Stimulated activated CD8-positive, alpha-beta memory T cell treated with anti-CD3 and anti-CD28 coated beads, Interleukin-7, amount 100 ng/mL, for 24 hours (primary cell): ENCODE data around the gene TBK1.
"Not testable (repeated sequence)": the region's sequence is repeated elsewhere in the genome, so short reads cannot be mapped to it uniquely, and the experiment has no call there.

Experiments used
- DNase-seq: peaks from one replicate; pipeline ENCODE4 v3.0.0-alpha.2; 2020; ENCODE audit warnings: low read depth

Gene TBK1

DNA sequence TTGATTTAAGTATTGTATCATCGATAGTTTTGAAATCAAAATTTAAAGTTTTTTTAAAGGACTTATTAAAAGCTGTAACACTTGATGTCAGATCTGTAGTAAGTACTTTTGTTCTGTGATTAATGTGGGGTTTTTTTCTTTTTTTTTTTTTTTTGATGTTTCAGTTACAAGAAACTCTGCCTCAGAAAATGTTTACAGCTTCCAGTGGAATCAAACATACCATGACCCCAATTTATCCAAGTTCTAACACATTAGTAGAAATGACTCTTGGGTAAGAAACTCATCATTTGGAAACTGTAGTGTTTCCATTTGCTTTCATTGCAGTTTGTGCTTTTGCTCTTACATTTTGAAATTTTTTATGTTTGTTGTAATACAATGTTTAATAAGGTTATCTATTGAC lies 45.6 kb downstream of the TBK1 start:
- DNase-seq: no peak

DNA sequence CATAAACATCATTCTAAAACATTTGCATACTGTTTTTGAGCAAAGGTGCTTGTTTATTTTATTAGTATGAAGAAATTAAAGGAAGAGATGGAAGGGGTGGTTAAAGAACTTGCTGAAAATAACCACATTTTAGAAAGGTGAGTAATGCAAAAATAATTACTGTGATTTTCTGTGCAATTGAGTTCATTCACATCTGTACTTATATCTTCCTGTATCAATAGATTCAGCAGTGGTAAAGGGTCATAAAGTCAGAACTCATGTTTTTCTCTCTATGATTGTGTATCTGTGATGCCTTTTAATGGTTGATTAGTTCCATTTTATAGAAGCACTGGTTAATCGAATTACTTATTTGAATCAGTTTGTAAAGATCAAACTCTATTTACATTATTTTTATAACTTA lies 46.0 kb downstream of the TBK1 start:
- DNase-seq: no peak

DNA sequence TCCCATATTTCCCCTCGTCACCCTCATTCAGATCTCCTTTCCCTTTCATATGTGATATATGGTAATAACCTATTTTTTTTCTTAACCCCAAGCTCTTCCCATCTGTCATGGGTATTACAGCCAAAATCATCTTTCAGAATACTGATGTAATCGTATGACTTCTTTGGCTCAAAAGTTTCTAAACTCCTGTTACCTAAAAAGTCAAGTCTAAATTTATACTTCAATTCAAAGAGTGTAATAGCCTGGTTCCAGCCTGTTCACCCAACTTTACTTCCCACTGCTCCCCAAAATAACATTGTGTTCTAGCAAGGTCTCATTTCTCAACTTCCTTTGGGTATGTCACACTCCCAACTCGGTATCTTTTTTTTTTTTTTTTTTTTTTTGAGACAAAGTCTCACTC lies 48.5 kb downstream of the TBK1 start:
- no peak for DNase-seq

DNA sequence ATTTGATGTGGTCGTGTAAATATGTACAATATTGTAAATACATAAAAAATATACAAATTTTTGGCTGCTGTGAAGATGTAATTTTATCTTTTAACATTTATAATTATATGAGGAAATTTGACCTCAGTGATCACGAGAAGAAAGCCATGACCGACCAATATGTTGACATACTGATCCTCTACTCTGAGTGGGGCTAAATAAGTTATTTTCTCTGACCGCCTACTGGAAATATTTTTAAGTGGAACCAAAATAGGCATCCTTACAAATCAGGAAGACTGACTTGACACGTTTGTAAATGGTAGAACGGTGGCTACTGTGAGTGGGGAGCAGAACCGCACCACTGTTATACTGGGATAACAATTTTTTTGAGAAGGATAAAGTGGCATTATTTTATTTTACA lies 49.6 kb downstream of the TBK1 start:
- no peak for DNase-seq

DNA sequence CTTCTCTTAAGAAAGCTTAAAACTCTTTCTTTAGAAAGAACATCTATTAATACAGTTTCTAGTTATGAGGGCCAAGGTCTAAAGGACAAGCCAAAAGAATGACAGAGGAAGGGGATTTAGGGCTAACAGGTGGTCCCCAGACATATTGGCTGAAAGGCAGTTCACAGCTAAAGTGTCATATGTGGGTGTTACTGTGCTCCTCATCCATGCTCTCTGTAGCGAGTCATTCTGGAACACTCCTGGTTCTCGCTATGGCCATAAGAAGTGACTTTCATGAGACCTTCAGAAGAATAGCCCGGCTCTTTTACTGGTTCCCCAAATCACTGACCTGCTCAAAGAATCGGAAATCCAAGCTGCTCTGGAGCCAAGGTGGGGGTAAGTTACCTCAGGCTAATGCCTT lies 55.0 kb downstream of the TBK1 start:
- no peak for DNase-seq

DNA sequence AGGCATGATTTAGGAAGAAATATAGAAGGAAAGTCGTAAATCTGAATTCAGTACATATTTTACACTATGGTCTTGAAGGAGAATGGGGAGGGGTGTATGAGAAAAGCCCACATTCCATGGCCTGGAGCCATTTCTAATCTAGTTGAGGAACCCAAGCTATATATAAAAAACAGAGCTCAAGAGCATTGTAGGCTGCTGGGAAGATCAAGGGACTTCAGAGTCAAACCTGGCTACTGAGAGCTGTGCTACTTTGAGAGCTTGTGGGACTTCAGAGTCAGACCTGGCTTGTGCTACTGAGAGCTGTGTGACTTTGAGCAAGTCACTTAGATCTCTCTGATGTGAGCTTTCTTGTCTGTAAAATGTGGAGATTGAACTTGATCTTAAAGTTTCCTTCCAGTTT lies 58.7 kb downstream of the TBK1 start:
- DNase-seq: no peak

DNA sequence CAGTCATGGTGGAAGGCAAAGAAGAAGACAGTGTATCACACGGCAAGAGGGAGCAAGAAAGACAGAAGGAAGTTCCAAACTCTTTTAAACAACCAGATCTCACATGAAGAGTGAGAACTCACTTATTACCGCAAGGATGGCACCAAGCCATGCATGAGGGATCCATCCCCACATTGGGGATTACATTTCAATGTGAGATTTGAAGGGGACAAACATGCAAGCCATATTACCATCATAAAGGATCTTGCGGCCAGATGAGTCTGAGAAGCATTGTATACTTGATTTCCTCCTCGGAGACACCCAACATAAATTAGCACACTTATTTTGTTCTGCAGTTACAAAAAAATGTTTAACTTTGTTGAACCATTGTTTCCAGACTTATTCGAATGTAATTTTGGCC lies 66.5 kb downstream of the TBK1 start:
- no peak for DNase-seq

DNA sequence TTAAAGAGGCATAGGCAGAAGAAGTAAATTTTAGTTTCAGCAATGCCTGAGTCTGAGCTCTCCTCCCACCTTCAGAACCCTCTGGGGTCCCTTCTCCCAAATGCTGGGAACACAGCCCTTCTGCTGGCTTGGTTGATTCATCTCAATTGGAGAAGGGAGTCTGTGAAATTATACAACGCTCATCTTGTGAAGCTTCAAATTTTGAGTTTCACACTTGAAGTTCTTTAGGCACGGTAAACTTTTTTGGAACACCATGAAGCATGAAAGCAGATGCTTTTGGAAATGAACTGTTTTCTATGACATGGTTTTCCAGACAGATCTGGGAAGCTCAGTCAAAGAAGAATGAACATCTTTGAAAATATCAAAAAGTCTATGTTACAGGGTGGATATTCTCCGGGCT lies 69.9 kb downstream of the TBK1 start:
- no peak for DNase-seq

DNA sequence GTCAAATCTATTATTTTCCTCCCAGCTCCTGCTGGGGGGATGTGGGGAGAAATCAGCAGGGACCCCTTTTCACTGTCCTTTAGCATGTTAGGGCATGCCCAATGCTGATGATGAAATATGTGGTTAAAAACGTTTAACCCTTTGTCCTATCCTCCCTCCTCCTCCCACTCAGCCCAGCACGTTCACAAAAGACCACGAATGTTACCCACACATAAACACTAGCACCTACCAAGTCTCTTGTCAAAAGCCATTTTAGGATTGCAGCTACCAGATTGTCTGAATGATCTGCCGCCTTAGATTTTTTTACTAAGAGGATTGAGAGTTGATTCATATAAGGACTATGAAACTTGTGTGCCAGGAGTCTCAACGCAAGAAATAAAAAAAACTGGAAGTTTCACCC lies 70.4 kb downstream of the TBK1 start:
- DNase-seq: no peak

DNA sequence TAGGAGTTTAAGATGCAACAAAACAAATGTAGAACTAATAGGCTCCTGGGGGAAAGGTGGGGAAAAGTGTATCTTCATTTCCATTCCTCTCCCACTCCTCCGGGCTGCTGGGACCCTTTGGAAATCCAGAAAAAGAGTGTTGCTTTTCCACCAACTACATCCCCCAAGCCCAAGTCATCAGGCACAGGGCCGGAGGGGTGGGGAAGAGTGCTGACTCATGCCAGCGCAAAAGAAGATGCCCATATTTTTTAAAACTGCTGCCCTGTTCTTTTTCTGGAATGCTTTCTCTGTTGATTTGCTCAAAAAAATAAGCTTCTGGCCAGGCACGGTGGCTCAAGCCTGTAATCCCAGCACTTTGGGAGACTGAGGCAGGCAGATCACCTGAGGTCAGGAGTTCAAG lies 70.9 kb downstream of the TBK1 start:
- no peak for DNase-seq

DNA sequence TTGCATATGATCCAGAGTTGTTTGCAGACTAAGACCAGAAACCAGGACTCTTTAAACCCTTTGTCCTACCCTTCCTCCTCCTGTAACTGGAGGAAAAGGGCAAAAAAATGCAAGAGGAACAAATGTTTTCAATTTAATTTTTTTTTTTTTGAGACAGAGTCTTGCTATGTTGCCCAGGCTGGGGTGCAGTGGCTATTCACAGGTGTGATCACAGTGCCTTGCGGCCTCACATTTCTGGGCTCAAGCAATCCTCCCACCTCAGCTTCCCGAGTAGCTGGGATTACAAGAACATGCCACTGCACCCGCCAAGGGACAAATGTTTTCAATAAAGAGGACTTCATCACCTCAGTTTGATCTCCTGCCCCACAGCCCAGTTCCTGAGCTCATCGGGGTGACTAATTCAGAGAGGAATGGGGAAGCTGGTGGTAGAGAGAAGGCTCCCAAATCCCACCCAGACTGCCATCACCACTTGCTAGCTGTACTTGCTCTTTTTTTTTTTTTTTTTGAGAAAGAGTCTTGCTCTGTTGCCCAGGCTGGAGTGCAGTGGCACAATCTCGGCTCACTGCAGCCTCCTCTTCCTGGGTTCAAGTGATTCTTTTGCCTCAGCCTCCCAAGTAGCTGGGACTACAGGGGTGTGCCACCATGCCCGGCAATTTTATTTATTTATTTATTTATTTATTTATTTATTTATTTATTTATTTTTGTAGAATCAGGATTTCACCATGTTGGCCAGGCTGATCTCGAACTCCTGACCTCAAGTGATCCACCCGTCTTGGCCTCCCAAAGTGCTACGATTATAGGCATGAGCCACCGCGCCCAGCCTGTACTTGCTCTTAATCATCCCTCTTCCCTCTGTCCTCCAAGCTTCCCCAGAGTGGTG lies 71.9 kb downstream of the TBK1 start:
- not testable (repeated sequence) for DNase-seq

DNA sequence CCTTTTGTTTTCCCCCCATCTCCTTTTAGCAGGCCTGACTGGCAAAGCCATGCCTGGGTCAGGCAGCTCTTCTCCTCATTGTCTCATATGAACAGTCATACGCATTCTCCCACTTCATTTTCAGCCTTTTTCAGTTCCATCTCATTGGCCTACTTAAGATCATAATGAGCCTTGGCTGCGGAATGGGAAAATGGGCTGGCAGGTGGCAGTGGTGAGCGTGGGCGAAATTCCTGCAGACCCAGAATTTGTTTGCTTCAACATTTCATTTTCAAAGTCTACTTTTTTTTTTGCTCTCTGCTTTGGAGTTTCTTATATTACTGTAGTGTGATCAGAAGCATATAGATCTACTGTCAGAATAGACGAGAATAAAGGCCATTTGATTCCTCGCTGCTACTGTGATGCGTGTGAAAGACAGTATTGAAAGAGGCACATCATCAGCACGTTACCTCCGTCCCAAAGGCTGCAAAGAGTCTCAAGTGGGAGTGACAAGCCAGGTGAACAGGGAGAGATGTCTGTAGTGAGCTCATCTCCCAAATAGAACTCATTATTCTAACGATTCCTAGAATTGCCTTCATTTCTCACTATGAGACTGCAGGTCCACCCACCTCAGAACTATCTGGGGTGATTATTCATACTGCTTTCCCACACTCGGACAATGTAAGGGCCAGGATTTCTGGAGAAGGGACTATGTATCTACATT lies 73.7 kb downstream of the TBK1 start:
- no peak for DNase-seq

DNA sequence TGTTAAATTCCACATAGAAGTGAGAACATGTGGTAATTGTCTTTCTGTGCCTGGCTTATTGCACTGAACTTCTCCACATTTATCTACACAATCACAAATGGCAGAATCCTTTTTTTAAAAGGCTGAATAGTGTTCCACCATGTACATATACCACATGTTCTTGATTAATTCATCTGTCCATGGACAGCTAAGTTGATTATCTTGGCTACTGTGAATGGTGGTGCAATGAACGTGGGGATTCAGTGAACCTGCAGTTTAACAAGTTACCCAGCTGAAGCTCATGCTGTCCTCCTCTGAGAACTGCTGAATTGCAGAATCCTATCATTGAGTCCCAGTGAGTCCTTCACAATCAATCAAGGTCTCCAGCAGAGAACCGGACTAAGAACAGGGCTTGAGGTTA lies 74.9 kb downstream of the TBK1 start:
- no peak for DNase-seq

DNA sequence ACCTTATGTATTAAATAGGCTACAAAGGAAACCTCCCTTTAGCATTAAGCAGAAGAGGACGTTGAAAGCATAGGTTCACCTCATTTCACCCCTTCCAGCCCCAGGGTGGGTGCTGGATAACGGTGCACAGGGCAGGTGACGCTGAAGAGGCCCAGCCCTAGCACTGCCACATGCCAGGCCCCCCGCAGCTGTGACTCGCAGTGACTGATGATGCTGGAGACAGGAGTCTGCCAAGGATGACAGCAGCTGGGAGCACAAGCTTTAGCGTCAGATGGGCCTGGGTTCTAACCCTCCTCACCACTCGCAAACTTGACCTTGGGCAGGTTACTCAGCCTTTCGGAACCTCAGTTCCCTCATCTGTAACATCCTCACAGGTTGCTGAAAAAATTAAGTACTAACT lies 76.7 kb downstream of the TBK1 start:
- no peak for DNase-seq

DNA sequence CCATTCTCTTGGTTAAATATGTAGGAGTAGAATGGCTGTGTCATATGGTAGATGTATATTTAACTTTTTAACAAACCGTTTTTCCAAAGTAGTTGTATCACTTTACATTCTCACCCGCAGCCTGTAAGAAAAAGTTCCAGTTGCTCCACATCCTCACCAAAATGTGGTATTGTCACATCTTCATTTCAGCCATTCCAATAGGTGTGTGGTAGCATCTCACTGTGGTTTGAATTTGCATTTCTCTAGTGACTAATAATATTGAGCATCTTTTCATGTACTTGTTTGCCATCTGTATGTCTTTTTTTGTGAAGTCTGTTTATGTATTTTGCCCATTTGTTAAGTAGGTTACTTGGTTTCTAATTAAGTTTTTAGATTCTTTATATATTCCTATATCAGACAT lies 78.6 kb downstream of the TBK1 start:
- no peak for DNase-seq

DNA sequence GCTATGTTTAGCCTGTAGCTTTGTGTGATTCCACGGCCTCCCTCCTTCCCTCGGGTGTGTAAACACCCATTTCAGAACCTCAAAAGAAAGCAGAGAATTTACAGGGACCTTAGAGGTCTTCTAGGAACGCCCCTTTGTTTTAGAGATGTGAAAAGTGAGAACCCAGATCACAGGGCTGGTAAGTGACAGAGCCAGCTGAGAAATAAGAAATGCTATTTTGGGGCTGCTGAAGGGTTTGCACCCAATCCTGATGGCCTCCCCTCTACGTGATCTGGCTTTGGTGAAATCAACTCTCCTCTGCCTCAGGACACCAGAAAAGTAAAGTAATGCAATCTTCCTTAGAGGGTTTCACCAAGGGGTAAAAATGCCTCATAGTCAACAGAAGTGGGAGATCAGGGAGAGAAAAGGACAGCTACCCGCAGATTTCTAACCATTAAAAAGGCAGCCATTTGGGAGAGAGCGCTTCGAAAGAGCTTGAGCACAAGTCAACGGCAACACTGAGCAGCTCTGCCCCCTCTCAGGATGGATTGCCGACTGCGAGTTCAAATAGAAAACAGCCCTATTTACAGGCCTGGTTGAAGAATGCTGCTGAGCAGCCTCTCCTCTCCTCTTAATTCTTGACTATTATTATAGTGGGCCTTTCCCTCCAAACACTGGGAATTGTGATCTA lies 79.9 kb downstream of the TBK1 start:
- DNase-seq: no peak

DNA sequence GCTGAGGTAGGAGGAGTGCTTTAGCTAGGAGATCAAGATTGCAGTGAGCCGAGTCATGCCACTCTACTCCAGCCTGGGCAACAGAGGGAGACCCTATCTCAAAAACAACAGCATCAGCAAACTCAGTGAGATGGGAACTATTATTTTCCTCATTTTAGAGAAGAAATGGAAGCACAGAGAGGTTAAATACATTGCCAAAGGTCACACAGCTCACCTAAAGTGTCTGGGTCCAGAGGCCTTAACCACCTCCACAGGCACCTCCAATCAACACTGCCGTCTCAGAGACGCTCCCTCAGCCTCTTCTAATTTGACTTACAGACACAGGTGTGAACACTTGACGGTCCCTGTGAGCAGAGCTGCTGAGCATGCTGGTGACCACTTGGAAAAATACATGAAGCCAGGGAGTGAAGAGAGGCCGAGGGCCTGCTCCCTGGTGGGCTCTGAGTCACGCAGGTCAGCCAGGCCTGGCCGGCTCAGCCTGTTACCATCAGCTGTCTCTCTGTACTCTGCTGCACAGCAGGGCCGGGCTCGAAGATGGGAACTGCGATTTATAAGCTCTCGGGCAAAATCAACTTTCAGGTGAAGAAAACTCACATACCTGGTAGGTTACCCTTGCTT lies 80.9 kb downstream of the TBK1 start:
- DNase-seq: no peak

DNA sequence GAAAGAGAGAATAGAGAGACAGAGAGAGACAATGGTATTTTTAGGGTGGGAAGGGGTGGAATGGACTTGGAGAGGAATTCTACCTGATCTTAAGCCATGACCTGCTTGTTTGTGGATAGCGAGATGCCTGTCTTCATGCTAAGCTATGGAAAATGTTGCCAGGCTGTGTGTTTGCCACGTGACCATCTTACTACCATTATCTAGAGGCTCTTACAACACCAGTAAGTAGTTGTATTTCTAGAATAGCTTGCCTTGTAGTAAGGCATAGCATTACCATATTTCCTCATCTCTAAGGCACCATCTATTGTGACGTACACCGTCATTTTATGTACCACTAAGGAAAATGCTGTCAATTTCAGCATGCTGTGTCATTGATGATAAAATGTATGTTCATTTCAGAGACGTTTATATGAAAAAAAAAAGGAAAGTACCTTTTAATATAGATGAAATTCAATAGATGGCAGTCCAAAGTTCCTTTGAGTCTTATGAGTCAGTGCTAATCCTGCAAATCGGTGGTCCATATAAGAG lies 82.8 kb downstream of the TBK1 start:
- no peak for DNase-seq

DNA sequence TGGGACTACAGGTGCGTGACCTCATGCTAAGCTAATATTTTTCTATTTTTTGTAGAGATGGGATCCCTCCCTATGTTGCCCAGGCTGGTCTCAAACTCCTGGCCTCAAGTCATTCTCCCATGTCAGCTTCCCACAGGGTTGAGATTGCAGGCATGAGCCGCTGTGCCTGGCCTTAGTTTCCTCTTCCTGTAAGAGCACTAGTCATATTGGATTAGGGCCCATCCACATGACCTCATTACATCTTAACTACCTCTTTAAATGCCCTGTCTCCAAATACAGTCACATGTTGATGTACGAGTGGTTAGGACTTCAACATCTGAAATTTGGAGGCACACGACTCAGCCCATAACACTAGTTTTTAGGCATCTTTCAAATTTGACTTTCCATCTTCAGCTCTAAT lies 86.2 kb downstream of the TBK1 start:
- DNase-seq: no peak

DNA sequence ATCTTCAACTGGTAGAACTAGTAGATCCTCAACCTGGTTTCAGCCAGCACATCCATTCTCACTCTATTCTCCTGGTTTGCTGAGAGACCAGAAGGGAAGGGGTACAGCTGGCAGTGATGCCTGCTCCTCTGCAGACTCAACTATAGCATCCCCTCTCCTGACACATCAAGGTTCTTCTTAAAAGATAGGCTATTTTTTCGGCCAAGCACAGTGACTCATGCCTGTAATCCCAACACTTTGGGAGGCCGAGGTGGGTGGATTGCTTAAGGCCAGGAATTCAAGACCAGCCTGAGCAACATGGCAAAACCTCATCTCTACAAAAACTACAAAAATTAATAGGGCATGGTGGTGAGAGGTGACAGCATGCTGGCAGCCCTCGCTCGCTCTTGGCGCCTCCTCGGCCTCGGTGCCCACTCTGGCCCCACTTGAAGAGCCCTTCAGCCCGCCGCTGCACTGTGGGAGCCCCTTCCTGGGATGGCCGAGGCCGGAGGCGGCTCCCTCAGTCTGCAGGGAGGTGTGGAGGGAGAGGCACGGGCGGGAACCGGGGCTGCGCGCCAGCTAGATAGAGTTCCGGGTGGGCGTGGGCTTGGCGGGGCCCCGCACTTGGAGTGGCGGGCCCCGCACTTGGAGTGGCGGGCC lies 90.6 kb downstream of the TBK1 start:
- DNase-seq: not testable (repeated sequence)

DNA sequence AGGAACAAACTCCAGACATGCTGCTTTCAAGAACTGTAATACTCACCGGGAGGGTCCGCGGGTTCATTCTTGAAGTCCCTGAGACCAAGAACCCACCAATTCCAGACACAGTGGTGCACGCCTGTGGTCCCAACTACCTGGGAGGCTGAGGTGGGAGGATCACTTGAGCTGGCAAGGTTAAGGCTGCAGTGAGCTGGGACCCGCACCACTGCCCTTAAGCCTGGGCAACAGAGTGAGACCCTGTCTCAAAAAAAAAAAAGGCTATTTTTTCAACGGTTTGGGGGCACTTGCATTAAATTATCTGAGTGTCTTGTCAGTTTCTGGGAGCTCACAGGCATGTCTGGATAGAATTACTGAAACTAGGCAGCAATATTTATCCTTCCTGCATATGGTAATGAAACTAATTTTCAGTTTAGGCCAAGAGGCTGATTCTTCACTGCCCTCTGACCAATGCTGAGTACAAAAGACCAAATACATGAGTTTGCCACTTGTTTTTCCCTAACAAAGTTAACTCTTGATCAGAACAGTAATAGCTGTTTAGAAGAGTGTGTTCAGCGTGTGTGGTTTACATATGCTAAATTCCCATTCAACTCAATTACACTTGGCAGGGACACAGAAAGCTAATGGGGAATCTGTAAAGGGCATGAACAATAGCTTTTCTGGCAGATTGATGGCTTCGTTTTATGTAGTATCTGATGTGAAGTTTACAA lies 92.6 kb downstream of the TBK1 start:
- no peak for DNase-seq

DNA sequence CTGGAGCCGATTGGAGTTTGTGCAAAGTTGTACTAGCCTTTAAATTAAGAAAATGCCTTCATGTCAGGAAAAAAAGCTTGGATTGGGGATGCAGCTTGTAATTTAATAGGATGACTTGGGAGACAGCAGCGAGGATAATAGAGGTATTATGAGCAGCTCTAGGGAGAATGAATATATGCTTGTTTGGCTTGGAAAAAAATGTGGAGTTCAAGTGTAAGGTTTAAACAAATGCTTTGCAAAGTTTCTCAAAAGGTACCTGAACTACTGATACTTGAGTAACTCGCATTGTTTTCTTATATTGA lies 93.1 kb downstream of the TBK1 start:
- DNase-seq: no peak
